Measurements from ENCODE around the gene C3. TPM values are rescaled to one million over a fixed set of nuclear protein-coding genes. Genes with fewer than 3 reads are reported as not detected.

C3 gene
- total and polyA plus RNA-seq, 2 of the 13 experiments (the other 11 are each of a cell fraction or from before 2014, with no cell fraction given), result 1,455 to 6,272 TPM

DNA sequence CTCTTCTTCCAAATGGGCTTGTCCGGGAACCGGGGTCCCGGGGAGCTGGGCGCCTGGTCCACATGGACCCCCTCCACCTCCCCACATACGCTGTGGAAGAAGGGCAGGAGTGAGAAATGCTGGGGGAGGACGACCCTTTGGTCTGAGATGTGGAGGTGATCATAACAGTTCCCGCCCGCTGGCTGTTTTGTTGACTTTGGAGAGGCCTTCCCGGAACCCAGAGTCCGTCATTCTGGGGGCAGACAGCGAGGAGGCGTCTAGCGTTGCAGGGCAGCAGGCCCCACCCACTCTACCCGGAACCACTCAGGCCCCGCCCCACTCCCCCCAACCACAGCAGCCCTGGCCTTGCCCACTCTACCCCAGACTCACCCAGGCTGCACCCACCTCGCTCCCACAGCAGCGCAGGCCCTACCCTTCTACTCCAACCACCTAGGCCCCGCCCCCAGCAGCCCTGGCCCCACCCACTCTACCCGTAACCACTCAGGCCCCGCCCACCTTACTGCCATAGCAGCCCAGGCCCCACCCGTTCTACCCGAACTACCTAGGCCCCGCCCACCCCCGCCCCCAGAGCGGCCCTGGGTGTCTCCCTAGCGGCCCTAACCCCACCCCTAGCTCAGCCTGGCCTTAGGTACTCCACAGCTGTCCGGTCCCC is 9.8 kb upstream of the C3 start (continued):
- no peak for TF ChIP-seq ZNF674 (CRISPR knock-in tag; IDR thresholded peaks at IDR 0.05; ENCODE audit: low read depth)
- TF ChIP-seq ARHGAP35 (CRISPR knock-in tag; IDR thresholded peaks at IDR 0.05; ENCODE audit: borderline replicate concordance), result no peak
- TF ChIP-seq, protein P1, sequence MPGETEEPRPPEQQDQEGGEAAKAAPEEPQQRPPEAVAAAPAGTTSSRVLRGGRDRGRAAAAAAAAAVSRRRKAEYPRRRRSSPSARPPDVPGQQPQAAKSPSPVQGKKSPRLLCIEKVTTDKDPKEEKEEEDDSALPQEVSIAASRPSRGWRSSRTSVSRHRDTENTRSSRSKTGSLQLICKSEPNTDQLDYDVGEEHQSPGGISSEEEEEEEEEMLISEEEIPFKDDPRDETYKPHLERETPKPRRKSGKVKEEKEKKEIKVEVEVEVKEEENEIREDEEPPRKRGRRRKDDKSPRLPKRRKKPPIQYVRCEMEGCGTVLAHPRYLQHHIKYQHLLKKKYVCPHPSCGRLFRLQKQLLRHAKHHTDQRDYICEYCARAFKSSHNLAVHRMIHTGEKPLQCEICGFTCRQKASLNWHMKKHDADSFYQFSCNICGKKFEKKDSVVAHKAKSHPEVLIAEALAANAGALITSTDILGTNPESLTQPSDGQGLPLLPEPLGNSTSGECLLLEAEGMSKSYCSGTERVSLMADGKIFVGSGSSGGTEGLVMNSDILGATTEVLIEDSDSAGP (CRISPR knock-in tag; IDR thresholded peaks at IDR 0.05; ENCODE audit: borderline replicate concordance), result peak; percentile 54; the same call in 1 of the 2 replicates
- no peak for TF ChIP-seq ZNF75D (CRISPR knock-in tag; IDR thresholded peaks at IDR 0.05; ENCODE audit: borderline replicate concordance)
- peak; percentile 88; the same call in 1 of the 2 replicates for TF ChIP-seq SIN3A (IDR thresholded peaks at IDR 0.05; ENCODE audit: borderline replicate concordance, low read depth, low read length)
- no peak for TF ChIP-seq ZNF383 (CRISPR knock-in tag; IDR thresholded peaks at IDR 0.05; ENCODE audit: borderline replicate concordance)
- peak; percentile 71 for TF ChIP-seq HNF4A (CRISPR knock-in tag; IDR thresholded peaks at IDR 0.05)
- TF ChIP-seq TEAD3 (CRISPR knock-in tag; optimal IDR thresholded peaks at IDR 0.05; ENCODE audit: borderline replicate concordance), result peak; percentile 67
- TF ChIP-seq CEBPG (CRISPR knock-in tag; IDR thresholded peaks at IDR 0.05), result no peak; the same call in 1 of the 2 replicates
- peak; percentile 81; the same call in 1 of the 2 replicates for TF ChIP-seq ZBTB7B (CRISPR knock-in tag; IDR thresholded peaks at IDR 0.05)
- 0 out of 2 replicates have a peak, but pooled peaks have one; percentile 3 for TF ChIP-seq NAIF1 (CRISPR knock-in tag; IDR thresholded peaks at IDR 0.05; ENCODE audit: borderline replicate concordance)
- TF ChIP-seq ZBTB3 (CRISPR knock-in tag; IDR thresholded peaks at IDR 0.05; ENCODE audit: borderline replicate concordance, low read depth), result no peak
- no peak for TF ChIP-seq ZNF367 (CRISPR knock-in tag; IDR thresholded peaks at IDR 0.05; ENCODE audit: borderline replicate concordance)
- TF ChIP-seq ZSCAN22 (CRISPR knock-in tag; IDR thresholded peaks at IDR 0.05), result no peak
- TF ChIP-seq, protein P2, sequence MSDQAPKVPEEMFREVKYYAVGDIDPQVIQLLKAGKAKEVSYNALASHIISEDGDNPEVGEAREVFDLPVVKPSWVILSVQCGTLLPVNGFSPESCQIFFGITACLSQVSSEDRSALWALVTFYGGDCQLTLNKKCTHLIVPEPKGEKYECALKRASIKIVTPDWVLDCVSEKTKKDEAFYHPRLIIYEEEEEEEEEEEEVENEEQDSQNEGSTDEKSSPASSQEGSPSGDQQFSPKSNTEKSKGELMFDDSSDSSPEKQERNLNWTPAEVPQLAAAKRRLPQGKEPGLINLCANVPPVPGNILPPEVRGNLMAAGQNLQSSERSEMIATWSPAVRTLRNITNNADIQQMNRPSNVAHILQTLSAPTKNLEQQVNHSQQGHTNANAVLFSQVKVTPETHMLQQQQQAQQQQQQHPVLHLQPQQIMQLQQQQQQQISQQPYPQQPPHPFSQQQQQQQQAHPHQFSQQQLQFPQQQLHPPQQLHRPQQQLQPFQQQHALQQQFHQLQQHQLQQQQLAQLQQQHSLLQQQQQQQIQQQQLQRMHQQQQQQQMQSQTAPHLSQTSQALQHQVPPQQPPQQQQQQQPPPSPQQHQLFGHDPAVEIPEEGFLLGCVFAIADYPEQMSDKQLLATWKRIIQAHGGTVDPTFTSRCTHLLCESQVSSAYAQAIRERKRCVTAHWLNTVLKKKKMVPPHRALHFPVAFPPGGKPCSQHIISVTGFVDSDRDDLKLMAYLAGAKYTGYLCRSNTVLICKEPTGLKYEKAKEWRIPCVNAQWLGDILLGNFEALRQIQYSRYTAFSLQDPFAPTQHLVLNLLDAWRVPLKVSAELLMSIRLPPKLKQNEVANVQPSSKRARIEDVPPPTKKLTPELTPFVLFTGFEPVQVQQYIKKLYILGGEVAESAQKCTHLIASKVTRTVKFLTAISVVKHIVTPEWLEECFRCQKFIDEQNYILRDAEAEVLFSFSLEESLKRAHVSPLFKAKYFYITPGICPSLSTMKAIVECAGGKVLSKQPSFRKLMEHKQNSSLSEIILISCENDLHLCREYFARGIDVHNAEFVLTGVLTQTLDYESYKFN (CRISPR knock-in tag; conservative IDR thresholded peaks at IDR 0.05), result peak; percentile 93
- no peak for TF ChIP-seq ATM (IDR thresholded peaks at IDR 0.05; ENCODE audit: borderline replicate concordance)
- no peak for TF ChIP-seq ETV6 (CRISPR knock-in tag; conservative IDR thresholded peaks at IDR 0.05)
- TF ChIP-seq ZNF530 (CRISPR knock-in tag; IDR thresholded peaks at IDR 0.05; ENCODE audit: low read depth), result no peak
- no peak for TF ChIP-seq MAF1 (CRISPR knock-in tag; IDR thresholded peaks at IDR 0.05; ENCODE audit: borderline replicate concordance)
- TF ChIP-seq KLF13 (CRISPR knock-in tag; IDR thresholded peaks at IDR 0.05), result no peak
- peak; percentile 94 for TF ChIP-seq NCOA2 (CRISPR knock-in tag; IDR thresholded peaks at IDR 0.05)
- no peak for TF ChIP-seq MBNL3 (CRISPR knock-in tag; conservative IDR thresholded peaks at IDR 0.05)
- TF ChIP-seq ZNF776 (CRISPR knock-in tag; IDR thresholded peaks at IDR 0.05), result no peak
- no peak for TF ChIP-seq ZFP36 (IDR thresholded peaks at IDR 0.05; ENCODE audit: borderline replicate concordance, low read depth, low read length, partially characterized antibody)
- no peak for TF ChIP-seq GTF2F1 (IDR thresholded peaks at IDR 0.05; ENCODE audit: low read length)
- TF ChIP-seq PPARG (CRISPR knock-in tag; conservative IDR thresholded peaks at IDR 0.05), result peak; percentile 58
- no peak for TF ChIP-seq ZNF10 (CRISPR knock-in tag; IDR thresholded peaks at IDR 0.05; ENCODE audit: borderline replicate concordance, low read depth)
- peak; percentile 43; the same call in 1 of the 2 replicates for TF ChIP-seq HMG20B (CRISPR knock-in tag; conservative IDR thresholded peaks at IDR 0.05)
